ENCODE data around the gene ZNF276. TPM values are rescaled to one million over a fixed set of nuclear protein-coding genes. Genes with fewer than 3 reads are reported as not detected.

The ZNF276 gene
- total RNA-seq, 2 donors from 2014 or later: 25.0 to 34.1 TPM

DNA sequence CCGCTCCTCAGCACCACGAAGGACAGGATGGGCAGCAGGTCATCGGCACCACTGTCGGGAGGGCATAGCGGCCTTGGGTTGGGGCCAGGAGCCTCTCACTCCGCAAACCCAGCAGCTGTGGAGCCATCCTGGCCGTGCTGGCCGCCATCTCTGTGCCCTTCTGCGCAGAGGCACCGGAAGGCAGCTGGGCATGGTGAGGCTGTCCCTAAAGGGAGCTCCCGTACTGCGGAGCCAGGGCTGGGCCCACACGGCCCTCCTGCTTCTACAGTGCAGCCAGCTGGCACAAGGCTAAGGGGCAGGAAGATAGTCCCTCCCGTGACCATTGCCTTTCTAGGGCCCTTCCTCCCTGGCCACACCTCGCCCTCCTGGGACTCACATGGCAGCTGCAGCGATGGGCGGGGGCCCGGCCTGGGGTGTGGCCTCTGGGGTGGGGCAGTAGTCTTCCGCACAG, 12.8 kb upstream of the ZNF276 start:
- Histone ChIP-seq H3K36me3 (no peaks in the 10 kb centered on the region), H3K4me3 (no peak overlapping the region), H3K4me1 (ENCODE audit: control insufficient read depth in 1 of 2, low read depth in 2 of 2) (peaks cover 0 to 7% of the 10 kb centered on the region in 2 donors), H3K9me3 (no peaks in the 10 kb centered on the region), H3K27ac (no peak overlapping the region), H3K27me3 (replicated peaks; ENCODE audit: insufficient read depth) (no peaks in the 10 kb centered on the region)
- ATAC-seq (ENCODE audit: insufficient number of reproducible peaks, low FRiP score, low read depth): no peak
- TF ChIP-seq, protein P1, sequence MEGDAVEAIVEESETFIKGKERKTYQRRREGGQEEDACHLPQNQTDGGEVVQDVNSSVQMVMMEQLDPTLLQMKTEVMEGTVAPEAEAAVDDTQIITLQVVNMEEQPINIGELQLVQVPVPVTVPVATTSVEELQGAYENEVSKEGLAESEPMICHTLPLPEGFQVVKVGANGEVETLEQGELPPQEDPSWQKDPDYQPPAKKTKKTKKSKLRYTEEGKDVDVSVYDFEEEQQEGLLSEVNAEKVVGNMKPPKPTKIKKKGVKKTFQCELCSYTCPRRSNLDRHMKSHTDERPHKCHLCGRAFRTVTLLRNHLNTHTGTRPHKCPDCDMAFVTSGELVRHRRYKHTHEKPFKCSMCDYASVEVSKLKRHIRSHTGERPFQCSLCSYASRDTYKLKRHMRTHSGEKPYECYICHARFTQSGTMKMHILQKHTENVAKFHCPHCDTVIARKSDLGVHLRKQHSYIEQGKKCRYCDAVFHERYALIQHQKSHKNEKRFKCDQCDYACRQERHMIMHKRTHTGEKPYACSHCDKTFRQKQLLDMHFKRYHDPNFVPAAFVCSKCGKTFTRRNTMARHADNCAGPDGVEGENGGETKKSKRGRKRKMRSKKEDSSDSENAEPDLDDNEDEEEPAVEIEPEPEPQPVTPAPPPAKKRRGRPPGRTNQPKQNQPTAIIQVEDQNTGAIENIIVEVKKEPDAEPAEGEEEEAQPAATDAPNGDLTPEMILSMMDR (IDR thresholded peaks at IDR 0.05): no peak
- DNase-seq (ENCODE audit: low spot score): no peak

DNA sequence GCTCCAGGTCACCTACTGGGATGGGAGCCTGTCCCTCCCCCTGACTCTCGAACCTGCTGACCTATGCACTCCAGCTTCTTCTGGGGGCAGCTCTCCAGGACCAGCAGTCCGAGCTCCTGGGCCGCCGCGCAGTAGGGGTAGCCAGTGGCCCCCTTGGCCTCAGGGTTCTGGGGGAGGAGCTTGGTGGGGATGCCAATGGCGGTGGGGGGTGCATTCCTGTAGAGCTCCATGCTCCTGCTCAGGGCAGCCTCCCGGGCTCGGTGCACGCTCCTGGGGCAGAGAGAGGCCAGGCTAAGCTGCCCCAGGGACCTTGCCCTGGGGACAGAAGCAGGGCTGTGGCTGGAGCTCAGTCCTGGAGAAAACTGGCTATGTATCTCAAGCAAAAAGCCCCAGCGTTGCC, 12.2 kb upstream of the ZNF276 start:
- Histone ChIP-seq H3K9me3 (no peaks in the 10 kb centered on the region), H3K4me1 (ENCODE audit: control insufficient read depth in 1 of 2, low read depth in 2 of 2) (peaks cover 0 to 7% of the 10 kb centered on the region in 2 donors), H3K27me3 (replicated peaks; ENCODE audit: insufficient read depth) (no peaks in the 10 kb centered on the region), H3K36me3 (no peaks in the 10 kb centered on the region), H3K4me3 (no peak overlapping the region), H3K27ac (no peak overlapping the region)
- ATAC-seq (ENCODE audit: insufficient number of reproducible peaks, low FRiP score, low read depth): no peak
- no peak for DNase-seq (ENCODE audit: low spot score)
- TF ChIP-seq, protein P1 (IDR thresholded peaks at IDR 0.05): no peak

DNA sequence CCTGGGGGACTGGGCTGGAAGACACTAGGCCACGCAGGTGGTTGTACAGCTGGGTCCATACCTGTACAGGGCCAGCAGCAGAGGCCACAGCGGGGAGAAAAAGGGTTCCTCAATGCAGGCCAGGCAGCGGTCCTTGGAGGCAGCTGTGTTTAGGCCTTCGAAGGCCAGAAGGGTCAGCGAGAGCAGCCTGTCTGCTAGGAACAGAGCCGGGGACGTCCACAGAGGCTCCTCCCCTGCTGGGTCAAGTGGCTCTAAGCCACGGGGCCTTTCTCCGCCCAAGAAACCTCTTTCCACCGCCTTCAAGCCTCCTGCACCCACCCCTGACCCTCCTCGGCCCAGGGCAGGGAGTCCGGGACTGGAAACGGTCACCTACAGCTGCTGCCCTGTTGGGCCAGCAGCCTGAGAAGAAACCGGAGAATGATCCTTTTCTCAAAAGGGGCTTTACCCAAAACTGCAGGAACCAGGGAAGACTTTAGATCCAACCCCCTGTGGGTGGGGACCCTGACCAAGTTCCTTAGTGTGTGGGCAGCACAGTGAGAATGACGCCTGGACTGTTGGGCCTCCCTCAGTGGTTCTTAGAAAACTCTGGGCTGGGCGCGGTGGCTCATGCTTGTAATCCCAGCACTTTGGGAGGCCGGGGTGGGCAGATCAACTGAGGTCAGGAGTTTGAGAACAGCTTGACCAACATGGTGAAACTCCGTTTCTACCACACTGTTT, 11.5 kb upstream of the ZNF276 start:
- Histone ChIP-seq H3K27me3 (replicated peaks; ENCODE audit: insufficient read depth) (no peaks in the 10 kb centered on the region), H3K4me1 (ENCODE audit: control insufficient read depth in 1 of 2, low read depth in 2 of 2) (peaks cover 0 to 7% of the 10 kb centered on the region in 2 donors), H3K9me3 (no peaks in the 10 kb centered on the region), H3K27ac (no peak overlapping the region), H3K36me3 (no peaks in the 10 kb centered on the region), H3K4me3 (no peak overlapping the region)
- ATAC-seq (ENCODE audit: insufficient number of reproducible peaks, low FRiP score, low read depth) (no peak), DNase-seq (ENCODE audit: low spot score) (no peak)
- TF ChIP-seq, protein P1 (IDR thresholded peaks at IDR 0.05): no peak

DNA sequence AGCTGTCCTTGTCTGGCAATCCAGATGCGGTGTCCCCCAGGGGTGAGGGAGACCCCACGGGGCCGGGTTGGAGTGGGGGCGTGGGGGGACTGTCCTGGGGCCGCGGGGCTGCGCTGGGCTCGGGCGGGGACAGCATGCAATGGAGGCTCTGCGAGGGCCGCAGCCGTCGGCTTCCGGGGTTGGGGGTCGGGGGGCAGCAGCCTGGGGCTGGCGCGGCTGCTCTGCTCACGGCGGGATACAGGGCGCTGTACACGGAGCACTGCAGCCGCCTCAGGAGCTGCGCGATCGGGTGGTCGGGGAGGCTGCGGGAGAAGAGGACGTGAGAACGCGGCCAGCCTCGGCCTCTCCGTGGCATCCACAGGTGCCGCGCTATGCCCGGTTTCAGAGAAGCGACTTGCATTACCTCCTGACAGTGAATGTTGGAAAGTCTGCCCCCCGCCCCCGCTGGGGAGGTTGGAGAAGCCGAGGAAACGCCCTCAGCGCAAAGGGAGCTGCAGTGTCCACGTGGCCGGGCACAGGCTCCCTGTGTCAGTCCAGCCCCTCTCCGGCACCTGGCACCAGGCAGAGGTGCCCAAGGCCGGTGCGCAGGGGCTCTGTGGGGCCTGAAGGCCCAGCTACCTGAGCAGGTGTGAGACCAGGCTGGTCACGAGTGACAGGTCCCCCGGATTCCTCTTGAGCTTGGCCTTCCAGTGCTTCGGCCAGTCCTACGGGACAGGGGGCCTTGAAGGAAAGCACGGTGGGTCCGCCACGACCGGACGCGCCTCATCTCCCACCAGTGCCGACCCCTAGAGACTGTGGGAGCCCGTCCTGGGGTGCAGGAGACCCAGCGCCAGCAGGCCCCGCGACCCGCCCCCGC, 10.4 kb upstream of the ZNF276 start:
- TF ChIP-seq, protein P1 (IDR thresholded peaks at IDR 0.05): no peak
- Histone ChIP-seq H3K27me3 (replicated peaks; ENCODE audit: insufficient read depth) (no peaks in the 10 kb centered on the region), H3K4me1 (ENCODE audit: control insufficient read depth in 1 of 2, low read depth in 2 of 2) (peaks cover 0 to 7% of the 10 kb centered on the region in 2 donors), H3K4me3 (no peak overlapping the region), H3K36me3 (no peaks in the 10 kb centered on the region), H3K9me3 (no peaks in the 10 kb centered on the region), H3K27ac (no peak overlapping the region)
- DNase-seq (ENCODE audit: low spot score) (no peak), ATAC-seq (ENCODE audit: insufficient number of reproducible peaks, low FRiP score, low read depth) (no peak)

DNA sequence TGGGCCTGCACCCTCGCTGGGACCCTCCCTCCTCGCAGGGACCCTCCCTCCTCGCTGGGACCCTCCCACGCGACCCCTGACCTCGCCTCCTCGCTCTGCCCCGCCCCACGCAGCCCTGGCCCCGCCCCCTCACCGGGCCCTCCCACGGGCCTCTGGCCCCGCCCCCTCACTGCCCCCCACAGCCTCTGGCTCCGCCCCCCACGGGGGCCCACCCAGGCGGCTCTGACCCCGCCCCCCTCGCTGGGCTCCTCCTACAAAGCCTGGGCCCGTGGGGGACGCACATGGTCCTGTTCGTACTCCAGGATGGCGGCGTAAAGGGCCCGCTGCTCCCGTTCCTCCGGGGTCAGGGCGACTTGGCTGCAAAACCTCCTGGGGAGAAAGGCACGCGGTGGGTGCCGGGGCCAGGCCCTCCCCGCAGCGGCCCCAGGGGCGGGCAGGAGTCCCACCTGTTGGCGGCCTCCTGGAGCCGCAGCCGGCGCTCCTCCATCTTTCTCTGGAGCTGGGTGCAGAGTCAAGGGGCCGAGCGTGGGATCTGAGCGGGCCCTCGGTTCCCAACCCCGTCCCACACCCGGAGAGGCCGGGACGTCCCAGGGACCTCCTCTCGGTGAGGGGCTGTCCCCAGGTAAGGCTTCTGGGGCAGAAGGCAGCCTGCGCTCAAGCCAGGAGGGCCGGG, 9.6 kb upstream of the ZNF276 start:
- no peak for ATAC-seq (ENCODE audit: insufficient number of reproducible peaks, low FRiP score, low read depth)
- peak overlapping the region; percentile 25 for H3K4me3 ChIP-seq
- DNase-seq (ENCODE audit: low spot score): no peak

More for the DNA sequence above, 9.6 kb upstream of the ZNF276 start:
- peaks cover 0 to 7% of the 10 kb centered on the region in 2 donors for H3K4me1 ChIP-seq (ENCODE audit: control insufficient read depth in 1 of 2, low read depth in 2 of 2)
- H3K27ac ChIP-seq: no peak overlapping the region
- no peaks in the 10 kb centered on the region for H3K27me3 ChIP-seq (replicated peaks; ENCODE audit: insufficient read depth)
- TF ChIP-seq, protein P1 (IDR thresholded peaks at IDR 0.05): no peak
- no peaks in the 10 kb centered on the region for H3K36me3 ChIP-seq
- H3K9me3 ChIP-seq: no peaks in the 10 kb centered on the region
